Esophagus muscularis mucosa (tissue), 4 donors: ENCODE data around the gene ABCB4. TPM values are rescaled to one million over a fixed set of nuclear protein-coding genes. Genes with fewer than 3 reads are reported as not detected.

Experiments
- DNase-seq: peaks from one replicate; pipeline ENCODE4 v3.0.0-alpha.2; 2017; ENCODE audit errors: extremely low spot score
- H3K27ac ChIP-seq, 4 donors: fragments of 200-600 bp; sonication (generic); replicated peaks in 1 of 4; 1 replicate in 3 of 4; 2 replicates in 1 of 4; pipeline ENCODE4 v1.5.1; 2016 to 2019; ENCODE audit warnings: mild to moderate bottlenecking in 1 of 4
- H3K27me3 ChIP-seq, 4 donors: fragments of 200-600 bp; sonication (generic); one replicate each; pipeline versions ENCODE4 v1.5.1 to v1.6.0; 2016 to 2019
- H3K36me3 ChIP-seq, 4 donors: fragments of 200-600 bp; sonication (generic); one replicate each; pipeline ENCODE4 v1.5.1; 2016 to 2019
- H3K4me1 ChIP-seq, 4 donors: fragments of 200-600 bp; sonication (generic); one replicate each; pipeline ENCODE4 v1.5.1; 2016 to 2019
- H3K4me3 ChIP-seq, 4 donors: fragments of 200-600 bp; sonication (generic); 1 replicate in 2 of 4; 2 replicates in 2 of 4; pipeline ENCODE4 v1.5.1; 2016 to 2019; ENCODE audit warnings: mild to moderate bottlenecking in 4 of 4, moderate library complexity in 1 of 4
- H3K9me3 ChIP-seq, 4 donors: fragments of 200-600 bp; sonication (generic); 1 replicate in 3 of 4; 2 replicates in 1 of 4; pipeline ENCODE4 v1.5.1; 2016 to 2019
- CTCF ChIP-seq, 3 experiments: fragments of 200-600 bp in 2 of 3; fragments of 450-650 bp in 1 of 3; sonication (generic) in 2 of 3; IDR thresholded peaks; one replicate each; pipeline ENCODE4 v1.5.1; 2017 to 2019; ENCODE audit warnings: antibody characterized with exemption in 3 of 3, mild to moderate bottlenecking in 2 of 3, moderate library complexity in 1 of 3
- EP300 ChIP-seq: sonication (generic); formaldehyde crosslinking; IDR thresholded peaks from one replicate; pipeline ENCODE4 v1.6.1; 2017; ENCODE audit warnings: antibody characterized with exemption
- POLR2A ChIP-seq: fragments of 450-650 bp; IDR thresholded peaks from one replicate; pipeline ENCODE4 v1.6.1; 2017; ENCODE audit warnings: antibody characterized with exemption, moderate library complexity, mild to moderate bottlenecking, low read depth
- POLR2AphosphoS5 ChIP-seq, 2 donors: sonication (generic); formaldehyde crosslinking; IDR thresholded peaks; one replicate each; pipeline ENCODE4 v1.6.1; 2017; ENCODE audit warnings: antibody characterized with exemption in 2 of 2
- WGBS: methylation state at CpG from one replicate; pipeline ENCODE4 v1.1.5; 2018; 5-methylcytosine and 5-hydroxymethylcytosine counted together
- intact Hi-C: fragments of 100-400 bp; cut with DNase I; formaldehyde crosslinking; loops from one replicate; pipeline ENCODE4 v1.15.1; 2023
- total RNA-seq, 4 donors: library from RNA; depleted of rRNA; stranded (reverse); fragments of >200 nt; gene quantifications; one replicate each; pipeline versions ENCODE4 v1.1.0 to v1.2.1, GENCODE V29; 2016

The ABCB4 gene
- total RNA-seq, 4 donors from 2014 or later = 0.66 to 1.4 (median 1.1) TPM

GRCh38 chr7:87413029-87413428 lies 62.5 kb downstream of the ABCB4 start:
- intact Hi-C loops = no loop called here
- TF ChIP-seq POLR2AphosphoS5 (IDR thresholded peaks at IDR 0.05) = no peak
- TF ChIP-seq POLR2A = no peak
- TF ChIP-seq CTCF (IDR thresholded peaks at IDR 0.05) = no peak
- no peak for TF ChIP-seq EP300
- Histone ChIP-seq H3K36me3 (no peaks in the 10 kb centered on the region), H3K27me3 (no peaks in the 10 kb centered on the region), H3K9me3 (no peaks in the 10 kb centered on the region), H3K4me1 (no peaks in the 10 kb centered on the region), H3K27ac (no peak overlapping the region), H3K4me3 (no peak overlapping the region)
- WGBS = 92% methylated on average over 1 of the region's 1 CpG
- no peak for DNase-seq

GRCh38 chr7:87411186-87411585 lies 64.3 kb downstream of the ABCB4 start:
- TF ChIP-seq EP300 = no peak
- no peak for DNase-seq
- Histone ChIP-seq H3K9me3 (no peaks in the 10 kb centered on the region), H3K27me3 (no peaks in the 10 kb centered on the region), H3K36me3 (peaks cover 0 to 12% (median 0%) of the 10 kb centered on the region in 4 donors), H3K27ac (no peak overlapping the region), H3K4me1 (no peaks in the 10 kb centered on the region), H3K4me3 (no peak overlapping the region)
- WGBS = 97% methylated on average over 1 of the region's 1 CpG
- intact Hi-C loops = no loop called here

GRCh38 chr7:87404674-87405073 lies 70.8 kb downstream of the ABCB4 start:
- Histone ChIP-seq H3K4me3 (no peak overlapping the region), H3K36me3 (peaks cover 0 to 12% (median 1%) of the 10 kb centered on the region in 4 donors), H3K27me3 (no peaks in the 10 kb centered on the region), H3K27ac (no peak overlapping the region), H3K4me1 (no peaks in the 10 kb centered on the region), H3K9me3 (no peaks in the 10 kb centered on the region)
- intact Hi-C loops = no loop called here
- no peak for DNase-seq
- TF ChIP-seq CTCF (IDR thresholded peaks at IDR 0.05) (no peak), POLR2AphosphoS5 (IDR thresholded peaks at IDR 0.05) (no peak), POLR2A (no peak), EP300 (no peak)

DNA sequence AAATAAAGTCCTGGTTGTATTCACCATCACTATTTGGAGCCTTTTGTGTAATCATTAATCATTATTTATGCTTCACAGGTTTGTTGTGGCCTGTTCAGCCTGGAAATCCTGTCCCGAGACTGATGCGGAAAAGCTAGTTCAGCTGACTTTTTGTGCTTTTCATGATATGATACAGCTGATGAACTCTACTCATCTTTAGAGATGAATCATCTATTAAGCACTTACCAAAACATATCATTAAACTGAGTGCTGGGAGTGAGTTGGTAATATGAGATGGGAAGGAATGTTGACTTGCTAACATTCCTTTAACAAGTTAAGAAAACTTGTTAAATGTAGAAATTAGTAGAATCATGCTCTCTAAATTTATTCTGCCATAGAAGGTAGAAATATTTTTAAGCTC lies 77.0 kb downstream of the ABCB4 start:
- Histone ChIP-seq H3K27me3 (no peaks in the 10 kb centered on the region), H3K36me3 (peaks cover 5 to 47% (median 12%) of the 10 kb centered on the region in 4 donors), H3K4me3 (no peak overlapping the region), H3K9me3 (no peaks in the 10 kb centered on the region), H3K27ac (no peak overlapping the region), H3K4me1 (no peaks in the 10 kb centered on the region)
- TF ChIP-seq EP300 = no peak
- TF ChIP-seq POLR2A = no peak
- no peak for DNase-seq
- intact Hi-C loops = no loop called here
- 67% methylated on average over 2 of the region's 2 CpGs for WGBS

DNA sequence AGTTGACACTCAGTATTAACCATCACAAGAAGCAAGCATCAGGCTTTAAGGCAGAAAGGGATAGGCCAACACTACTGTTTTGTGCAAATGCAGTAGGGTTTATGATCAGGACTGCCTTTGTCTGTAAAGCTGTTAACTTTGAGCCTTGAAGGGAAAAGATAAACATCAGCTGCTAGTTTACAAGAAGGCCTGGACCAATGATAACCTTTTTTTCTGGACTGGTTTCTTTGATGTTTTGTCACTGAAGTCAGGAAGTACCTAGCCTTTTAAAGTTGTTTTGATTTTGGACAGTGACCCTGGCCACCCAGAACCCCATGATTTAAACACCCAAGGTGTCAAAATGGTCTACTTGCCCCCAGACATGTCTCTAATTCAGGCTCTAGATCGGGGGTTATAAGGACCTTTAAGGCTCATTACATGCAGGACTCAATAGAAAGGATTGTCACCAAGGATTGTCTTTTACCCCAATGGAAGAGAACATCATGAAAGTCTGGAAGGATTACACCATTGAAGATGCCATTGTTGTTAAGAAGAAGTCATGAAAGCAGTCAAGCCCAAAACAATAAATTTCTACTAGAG lies 79.9 kb downstream of the ABCB4 start:
- Histone ChIP-seq H3K27ac (no peak overlapping the region), H3K9me3 (no peaks in the 10 kb centered on the region), H3K36me3 (peaks cover 15 to 75% (median 26%) of the 10 kb centered on the region in 4 donors), H3K4me1 (no peaks in the 10 kb centered on the region), H3K27me3 (no peaks in the 10 kb centered on the region), H3K4me3 (no peak overlapping the region)
- WGBS = 77% methylated on average over 1 of the region's 1 CpG
- TF ChIP-seq POLR2A = no peak
- TF ChIP-seq CTCF (IDR thresholded peaks at IDR 0.05) = no peak
- DNase-seq = no peak
- intact Hi-C loops = no loop called here
